ENCODE data around the gene POU2F3.
"Not testable (repeated sequence)": the region's sequence is repeated elsewhere in the genome, so short reads cannot be mapped to it uniquely, and the experiment has no call there.

The POU2F3 gene

DNA sequence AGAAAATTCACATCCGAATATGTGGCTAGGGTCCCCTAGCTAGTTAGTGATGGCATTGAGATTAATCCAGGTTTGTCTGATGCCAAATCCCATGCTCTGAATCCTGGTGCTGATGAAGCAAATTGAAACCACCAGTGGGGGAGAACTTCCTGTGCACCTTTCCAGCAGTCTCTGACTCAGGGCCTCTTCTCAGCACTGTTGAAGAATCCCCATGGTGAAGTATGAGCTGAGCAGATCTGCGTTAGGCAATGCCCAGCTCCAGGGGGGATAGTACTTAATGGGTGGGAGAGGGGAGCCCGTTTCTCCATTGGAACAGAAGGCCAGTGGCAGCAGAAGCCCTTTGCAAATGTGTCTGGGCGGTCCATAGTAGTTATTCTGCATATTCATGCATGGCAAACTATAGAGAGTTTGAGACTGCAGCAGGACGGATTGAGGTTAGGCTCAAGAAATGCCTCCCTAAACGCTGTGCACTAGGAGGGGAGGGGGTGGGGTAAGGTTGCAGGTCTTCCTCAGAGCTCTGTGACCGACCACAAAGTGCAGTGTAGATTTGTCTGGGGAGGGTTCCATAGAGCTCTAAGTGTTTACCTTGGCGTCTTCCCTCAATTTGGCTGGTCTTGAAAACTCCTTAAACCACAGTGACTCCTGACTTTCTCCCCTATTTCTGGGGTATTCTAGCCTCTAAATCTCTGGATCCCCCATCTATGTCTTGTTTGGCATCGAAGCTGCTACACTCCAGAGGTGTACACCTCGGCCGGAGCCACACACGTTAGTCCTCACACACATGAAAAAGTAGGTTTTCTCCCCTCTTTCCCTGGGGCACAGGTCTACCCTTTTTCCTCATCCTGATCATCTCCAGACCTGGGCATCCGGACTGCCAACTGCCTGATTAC is 4.8 kb downstream of the POU2F3 start:
- H3K36me3 ChIP-seq: no peaks in the 10 kb centered on the region
- TF ChIP-seq, protein P1, sequence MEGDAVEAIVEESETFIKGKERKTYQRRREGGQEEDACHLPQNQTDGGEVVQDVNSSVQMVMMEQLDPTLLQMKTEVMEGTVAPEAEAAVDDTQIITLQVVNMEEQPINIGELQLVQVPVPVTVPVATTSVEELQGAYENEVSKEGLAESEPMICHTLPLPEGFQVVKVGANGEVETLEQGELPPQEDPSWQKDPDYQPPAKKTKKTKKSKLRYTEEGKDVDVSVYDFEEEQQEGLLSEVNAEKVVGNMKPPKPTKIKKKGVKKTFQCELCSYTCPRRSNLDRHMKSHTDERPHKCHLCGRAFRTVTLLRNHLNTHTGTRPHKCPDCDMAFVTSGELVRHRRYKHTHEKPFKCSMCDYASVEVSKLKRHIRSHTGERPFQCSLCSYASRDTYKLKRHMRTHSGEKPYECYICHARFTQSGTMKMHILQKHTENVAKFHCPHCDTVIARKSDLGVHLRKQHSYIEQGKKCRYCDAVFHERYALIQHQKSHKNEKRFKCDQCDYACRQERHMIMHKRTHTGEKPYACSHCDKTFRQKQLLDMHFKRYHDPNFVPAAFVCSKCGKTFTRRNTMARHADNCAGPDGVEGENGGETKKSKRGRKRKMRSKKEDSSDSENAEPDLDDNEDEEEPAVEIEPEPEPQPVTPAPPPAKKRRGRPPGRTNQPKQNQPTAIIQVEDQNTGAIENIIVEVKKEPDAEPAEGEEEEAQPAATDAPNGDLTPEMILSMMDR (IDR thresholded peaks at IDR 0.05): no peak
- peaks cover 98% of the 10 kb centered on the region for H3K27me3 ChIP-seq
- H3K4me3 ChIP-seq (ENCODE audit: low read depth in 1 of 2, low read length in 1 of 2): no peak overlapping the region
- no peaks in the 10 kb centered on the region for H3K4me1 ChIP-seq (ENCODE audit: control insufficient read depth in 1 of 2, insufficient read depth in 1 of 2, low read depth in 1 of 2, low read length in 1 of 2)
- H3K9me3 ChIP-seq: no peaks in the 10 kb centered on the region
- H3K27ac ChIP-seq: no peak overlapping the region

DNA sequence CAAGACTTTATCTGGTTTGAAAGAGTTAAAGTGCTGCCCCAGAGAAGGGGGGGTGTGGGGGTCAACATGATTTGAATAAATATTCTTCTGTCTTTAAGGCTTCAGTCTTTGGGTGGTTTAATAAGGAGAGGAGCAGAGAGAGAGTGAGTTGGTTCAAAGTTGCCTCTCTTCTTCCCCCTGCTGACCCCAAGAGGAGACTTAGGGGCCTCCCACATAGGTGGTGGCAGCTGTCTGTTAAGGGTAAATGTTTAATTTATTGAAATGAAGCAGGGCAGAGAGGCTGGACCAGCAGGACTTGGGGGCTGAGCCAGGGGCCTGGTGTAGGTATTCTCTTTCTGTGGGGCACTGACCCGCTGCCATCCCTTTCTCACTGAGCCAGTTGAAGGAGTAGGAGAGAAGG is 5.5 kb downstream of the POU2F3 start:
- Histone ChIP-seq H3K36me3 (no peaks in the 10 kb centered on the region), H3K27ac (no peak overlapping the region), H3K4me3 (ENCODE audit: low read depth in 1 of 2, low read length in 1 of 2) (no peak overlapping the region), H3K27me3 (peaks cover 98% of the 10 kb centered on the region), H3K9me3 (no peaks in the 10 kb centered on the region), H3K4me1 (ENCODE audit: control insufficient read depth in 1 of 2, insufficient read depth in 1 of 2, low read depth in 1 of 2, low read length in 1 of 2) (no peaks in the 10 kb centered on the region)
- TF ChIP-seq, protein P1 (IDR thresholded peaks at IDR 0.05): no peak

DNA sequence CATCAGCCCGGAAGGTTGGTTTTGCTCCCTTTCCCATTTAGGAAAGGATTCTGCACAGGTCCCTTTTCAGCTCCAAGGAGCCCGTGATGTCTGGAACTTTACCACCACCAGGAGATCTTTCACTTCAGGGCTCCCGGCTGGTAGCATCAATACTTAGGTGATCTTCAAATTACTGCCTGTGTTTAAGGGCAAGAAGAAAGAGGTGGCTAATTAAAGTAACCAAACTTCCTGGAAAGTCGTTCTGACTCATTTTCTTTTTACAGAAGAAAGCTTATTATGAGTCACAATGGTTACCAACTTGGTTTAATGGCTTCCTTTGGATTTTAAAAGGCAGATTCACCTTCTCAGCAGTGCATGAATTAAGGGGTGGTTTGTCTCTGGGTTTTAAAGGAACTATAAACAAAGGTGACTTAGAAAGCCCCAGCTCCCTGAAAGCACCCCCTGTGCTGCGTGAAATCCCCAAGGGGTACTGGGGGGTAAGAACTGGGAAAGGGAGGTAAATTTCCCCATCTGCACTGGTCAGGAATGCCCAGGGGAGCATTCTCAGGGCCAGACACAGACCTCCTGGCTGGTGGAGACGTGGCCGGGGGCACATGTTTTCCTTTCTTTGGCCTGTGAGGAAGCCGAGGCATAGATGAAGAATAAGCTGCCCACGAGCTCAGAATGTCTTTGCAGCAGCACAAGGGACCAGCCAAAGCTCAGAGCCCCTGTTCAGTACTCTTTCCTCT is 8.8 kb downstream of the POU2F3 start:
- H3K4me3 ChIP-seq (ENCODE audit: low read depth in 1 of 2, low read length in 1 of 2): no peak overlapping the region
- H3K4me1 ChIP-seq (ENCODE audit: control insufficient read depth in 1 of 2, insufficient read depth in 1 of 2, low read depth in 1 of 2, low read length in 1 of 2): no peaks in the 10 kb centered on the region
- no peak overlapping the region for H3K27ac ChIP-seq
- H3K36me3 ChIP-seq: no peaks in the 10 kb centered on the region
- peaks cover 88% of the 10 kb centered on the region for H3K27me3 ChIP-seq
- TF ChIP-seq, protein P1 (IDR thresholded peaks at IDR 0.05): no peak
- H3K9me3 ChIP-seq: no peaks in the 10 kb centered on the region

DNA sequence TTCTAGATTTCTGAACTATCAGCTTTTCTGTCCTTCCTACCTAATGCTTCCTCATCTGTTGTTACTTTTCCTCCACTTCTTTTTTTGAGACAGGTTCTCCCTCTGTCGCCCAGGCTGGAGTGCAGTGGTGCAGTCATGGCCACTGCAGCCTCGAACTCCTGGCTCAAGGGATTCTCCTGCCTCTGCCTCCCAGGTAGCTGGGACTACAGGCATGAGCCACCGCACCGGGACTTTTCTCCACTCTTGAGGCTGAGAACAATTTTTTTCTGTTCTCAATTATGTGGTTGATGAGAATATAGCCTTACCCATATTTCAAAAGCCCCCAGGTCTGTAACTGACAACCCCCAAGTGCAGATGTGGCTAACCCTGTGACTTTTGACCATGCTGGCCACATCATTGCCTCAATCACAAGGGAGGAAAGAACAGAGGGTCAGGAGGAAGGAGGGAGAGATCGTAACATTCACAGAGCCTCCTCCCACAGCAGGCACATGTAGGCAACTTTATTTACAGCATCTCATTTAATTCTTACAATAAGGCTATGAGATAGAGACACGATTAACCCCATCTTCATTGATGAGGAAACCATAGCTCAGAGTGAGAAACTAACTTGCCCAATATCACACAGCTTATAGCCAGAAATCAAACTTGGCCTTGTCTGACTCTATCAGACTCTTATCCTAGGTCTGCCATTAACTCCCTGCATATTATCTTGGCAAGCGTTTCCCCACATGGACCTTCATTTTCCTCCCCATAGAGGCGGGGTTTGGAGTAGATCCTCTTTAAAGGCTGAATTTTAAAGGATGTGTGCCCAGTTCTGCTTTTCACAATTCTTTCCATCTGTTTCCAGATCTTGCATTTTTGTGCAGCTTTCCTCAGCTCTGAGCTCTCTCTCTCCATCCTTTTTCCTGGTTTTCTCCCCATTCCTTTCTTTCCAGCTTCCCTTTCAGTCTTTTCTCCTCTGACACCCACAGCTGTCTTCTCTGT is 9.6 kb downstream of the POU2F3 start:
- Histone ChIP-seq H3K4me3 (ENCODE audit: low read depth in 1 of 2, low read length in 1 of 2) (no peak overlapping the region), H3K27me3 (peaks cover 88% of the 10 kb centered on the region)

DNA sequence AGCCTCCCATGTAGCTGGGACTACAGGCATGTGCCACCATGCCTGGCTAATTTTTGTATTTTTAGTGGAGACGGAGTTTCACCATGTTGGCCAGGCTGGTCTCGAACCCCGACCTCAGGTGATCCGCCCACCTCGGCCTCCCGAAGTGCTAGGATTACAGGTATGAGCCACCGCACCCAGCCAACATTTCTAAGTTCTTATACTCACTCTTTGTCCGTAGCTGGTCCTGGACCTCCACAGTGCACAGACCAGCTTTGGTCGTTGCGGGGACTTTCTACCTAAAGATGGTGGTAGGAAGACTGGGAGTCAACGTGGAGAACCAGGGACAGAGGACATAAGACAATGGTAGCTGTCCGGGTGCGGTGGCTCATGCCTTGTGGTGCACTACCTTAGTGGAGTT is 13.4 kb downstream of the POU2F3 start:
- not testable (repeated sequence) for H3K4me1 ChIP-seq (ENCODE audit: control insufficient read depth in 1 of 2, insufficient read depth in 1 of 2, low read depth in 1 of 2, low read length in 1 of 2); H3K4me3 ChIP-seq (ENCODE audit: low read depth in 1 of 2, low read length in 1 of 2); H3K36me3 ChIP-seq; H3K9me3 ChIP-seq; H3K27ac ChIP-seq
- peaks cover 89% of the 10 kb centered on the region for H3K27me3 ChIP-seq

More for the DNA sequence above, 9.6 kb downstream of the POU2F3 start:
- Histone ChIP-seq H3K9me3 (no peaks in the 10 kb centered on the region), H3K4me1 (ENCODE audit: control insufficient read depth in 1 of 2, insufficient read depth in 1 of 2, low read depth in 1 of 2, low read length in 1 of 2) (no peaks in the 10 kb centered on the region), H3K36me3 (no peaks in the 10 kb centered on the region), H3K27ac (no peak overlapping the region)
- TF ChIP-seq, protein P1 (IDR thresholded peaks at IDR 0.05): no peak

Data from neutrophil (primary cell).